ENCODE measurements around the gene PROK1. TPM values are rescaled to one million over a fixed set of nuclear protein-coding genes. Genes with fewer than 3 reads are reported as not detected.

Gene PROK1
- total and polyA plus RNA-seq, 2 of the 4 experiments (the other 2 are of a cell fraction): not detected

DNA sequence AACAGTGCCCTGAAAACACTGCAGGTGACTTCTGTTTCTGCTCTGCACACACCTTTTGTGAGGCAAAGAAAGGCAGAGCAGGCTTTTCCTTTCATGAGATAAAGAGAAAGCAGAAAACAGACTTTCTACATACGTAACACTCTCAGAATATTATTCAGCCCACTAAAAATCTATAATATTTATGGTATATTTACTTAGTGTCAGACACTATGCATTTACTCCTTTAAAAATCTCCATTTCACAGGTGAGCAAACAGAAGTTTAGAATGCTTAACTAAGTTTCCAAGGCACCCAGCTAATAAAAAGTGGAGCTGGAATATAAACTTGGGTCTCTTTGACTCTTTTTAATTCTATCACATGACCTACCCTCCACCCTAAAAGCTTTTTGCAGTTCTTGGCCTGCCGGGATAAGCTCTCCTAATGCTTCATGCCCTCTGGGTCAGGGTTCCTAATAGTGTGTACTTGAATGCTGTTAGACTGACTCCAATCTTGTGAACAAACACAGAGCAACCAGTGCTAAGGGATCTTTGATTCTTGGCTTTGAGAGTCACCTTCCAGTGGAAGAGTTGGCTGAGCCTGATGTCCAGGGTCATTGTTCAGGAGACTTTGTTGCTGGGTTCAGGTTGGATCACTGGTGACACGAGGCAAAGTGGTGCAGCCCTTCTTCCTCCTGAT is 27.2 kb downstream of the PROK1 start:
- H3K9me1 ChIP-seq (ENCODE audit: insufficient read depth, low read length): 0 out of 2 replicates have a peak, but pooled peaks cover 8% of the 10 kb centered on the region
- H3K23ac ChIP-seq (ENCODE audit: low read depth, low read length): no peak overlapping the region
- no peak overlapping the region for H4K5ac ChIP-seq (ENCODE audit: low read depth, low read length)
- no CpG with 5 or more reads among the region's 3 CpGs for WGBS, 2 experiments (ENCODE audit: extremely low coverage in 2 of 2, insufficient read length in 1 of 2)
- H3K14ac ChIP-seq (replicated peaks; ENCODE audit: low read depth, low read length): no peak overlapping the region
- H2AK5ac ChIP-seq (ENCODE audit: low read depth, low read length): no peak overlapping the region; the same call in 1 of the 2 replicates
- no peaks in the 10 kb centered on the region for H3K9me3 ChIP-seq (ENCODE audit: control insufficient read depth, insufficient read depth, low read length)
- dilution Hi-C loops (cut with HindIII; ENCODE audit: low sequenced_read_pairs, unreplicated experiment): no loop called here
- H4K20me1 ChIP-seq (ENCODE audit: insufficient read depth, low read length): no peaks in the 10 kb centered on the region
- no peak overlapping the region for H4K8ac ChIP-seq (ENCODE audit: low read depth in 2 of 2, low read length in 2 of 2)
- H2BK120ac ChIP-seq (ENCODE audit: low read depth, low read length): no peak overlapping the region
- H2BK15ac ChIP-seq (ENCODE audit: low read depth, low read length): no peak overlapping the region
- in situ Hi-C loops (cut with MboI; ENCODE audit: low sequenced_read_pairs): no loop called here
- no peak overlapping the region for H4K91ac ChIP-seq (ENCODE audit: insufficient read depth, low read depth, low read length)
- intact Hi-C loops (cut with micrococcal nuclease): no loop called here
- no peak overlapping the region for H3K9ac ChIP-seq (ENCODE audit: low read depth, low read length)
- TF ChIP-seq CEBPB (IDR thresholded peaks at IDR 0.05; ENCODE audit: low read depth, low read length): no peak
- no peak for TF ChIP-seq BHLHE40 (IDR thresholded peaks at IDR 0.05; ENCODE audit: low read depth, low read length)
- no peak for TF ChIP-seq RCOR1 (IDR thresholded peaks at IDR 0.05; ENCODE audit: insufficient replicate concordance, low read length)
- TF ChIP-seq POLR2A (IDR thresholded peaks at IDR 0.05; ENCODE audit: low read depth, low read length): no peak
- TF ChIP-seq RFX5 (IDR thresholded peaks at IDR 0.05; ENCODE audit: low read depth, low read length): no peak
- TF ChIP-seq, protein P1, sequence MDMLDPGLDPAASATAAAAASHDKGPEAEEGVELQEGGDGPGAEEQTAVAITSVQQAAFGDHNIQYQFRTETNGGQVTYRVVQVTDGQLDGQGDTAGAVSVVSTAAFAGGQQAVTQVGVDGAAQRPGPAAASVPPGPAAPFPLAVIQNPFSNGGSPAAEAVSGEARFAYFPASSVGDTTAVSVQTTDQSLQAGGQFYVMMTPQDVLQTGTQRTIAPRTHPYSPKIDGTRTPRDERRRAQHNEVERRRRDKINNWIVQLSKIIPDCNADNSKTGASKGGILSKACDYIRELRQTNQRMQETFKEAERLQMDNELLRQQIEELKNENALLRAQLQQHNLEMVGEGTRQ (IDR thresholded peaks at IDR 0.05; ENCODE audit: low read depth, low read length): no peak
- TF ChIP-seq, protein P2, sequence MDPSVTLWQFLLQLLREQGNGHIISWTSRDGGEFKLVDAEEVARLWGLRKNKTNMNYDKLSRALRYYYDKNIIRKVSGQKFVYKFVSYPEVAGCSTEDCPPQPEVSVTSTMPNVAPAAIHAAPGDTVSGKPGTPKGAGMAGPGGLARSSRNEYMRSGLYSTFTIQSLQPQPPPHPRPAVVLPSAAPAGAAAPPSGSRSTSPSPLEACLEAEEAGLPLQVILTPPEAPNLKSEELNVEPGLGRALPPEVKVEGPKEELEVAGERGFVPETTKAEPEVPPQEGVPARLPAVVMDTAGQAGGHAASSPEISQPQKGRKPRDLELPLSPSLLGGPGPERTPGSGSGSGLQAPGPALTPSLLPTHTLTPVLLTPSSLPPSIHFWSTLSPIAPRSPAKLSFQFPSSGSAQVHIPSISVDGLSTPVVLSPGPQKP (IDR thresholded peaks at IDR 0.05; ENCODE audit: borderline replicate concordance, low read depth, low read length): no peak
- no peak for TF ChIP-seq CHD1 (IDR thresholded peaks at IDR 0.05; ENCODE audit: low read depth, low read length)
- no peak for TF ChIP-seq SMC3 (IDR thresholded peaks at IDR 0.05; ENCODE audit: low read depth, low read length)
- TF ChIP-seq, protein P3, sequence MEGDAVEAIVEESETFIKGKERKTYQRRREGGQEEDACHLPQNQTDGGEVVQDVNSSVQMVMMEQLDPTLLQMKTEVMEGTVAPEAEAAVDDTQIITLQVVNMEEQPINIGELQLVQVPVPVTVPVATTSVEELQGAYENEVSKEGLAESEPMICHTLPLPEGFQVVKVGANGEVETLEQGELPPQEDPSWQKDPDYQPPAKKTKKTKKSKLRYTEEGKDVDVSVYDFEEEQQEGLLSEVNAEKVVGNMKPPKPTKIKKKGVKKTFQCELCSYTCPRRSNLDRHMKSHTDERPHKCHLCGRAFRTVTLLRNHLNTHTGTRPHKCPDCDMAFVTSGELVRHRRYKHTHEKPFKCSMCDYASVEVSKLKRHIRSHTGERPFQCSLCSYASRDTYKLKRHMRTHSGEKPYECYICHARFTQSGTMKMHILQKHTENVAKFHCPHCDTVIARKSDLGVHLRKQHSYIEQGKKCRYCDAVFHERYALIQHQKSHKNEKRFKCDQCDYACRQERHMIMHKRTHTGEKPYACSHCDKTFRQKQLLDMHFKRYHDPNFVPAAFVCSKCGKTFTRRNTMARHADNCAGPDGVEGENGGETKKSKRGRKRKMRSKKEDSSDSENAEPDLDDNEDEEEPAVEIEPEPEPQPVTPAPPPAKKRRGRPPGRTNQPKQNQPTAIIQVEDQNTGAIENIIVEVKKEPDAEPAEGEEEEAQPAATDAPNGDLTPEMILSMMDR (conservative IDR thresholded peaks at IDR 0.05; ENCODE audit: low read depth, low read length): no peak
- TF ChIP-seq MAFK (IDR thresholded peaks at IDR 0.05; ENCODE audit: low read depth, low read length): no peak
- TF ChIP-seq NFE2L2 (IDR thresholded peaks at IDR 0.05; ENCODE audit: low read depth, low read length): no peak
- no peak for TF ChIP-seq FOS (IDR thresholded peaks at IDR 0.05; ENCODE audit: low read depth, low read length)
- no peak for TF ChIP-seq MAZ (IDR thresholded peaks at IDR 0.05; ENCODE audit: borderline replicate concordance, low read depth, low read length)
- TF ChIP-seq MXI1 (IDR thresholded peaks at IDR 0.05; ENCODE audit: borderline replicate concordance, low read depth, low read length): no peak
- no peak for TF ChIP-seq RAD21 (IDR thresholded peaks at IDR 0.05; ENCODE audit: low read length)
- H3K4me1 ChIP-seq (ENCODE audit: control insufficient read depth, insufficient read depth, low read length): peaks cover 10% of the 10 kb centered on the region
- H2BK20ac ChIP-seq (ENCODE audit: low read depth, low read length): no peak overlapping the region
- no peak overlapping the region for H3K4me3 ChIP-seq (ENCODE audit: insufficient read depth, low read depth, low read length)
- no peak overlapping the region for H3K4me2 ChIP-seq (ENCODE audit: low read depth, low read length)
- no TSS peak for BruUV-seq (replicated peaks)
- H2AFZ ChIP-seq (replicated peaks; ENCODE audit: low read length, poor library complexity): no peak overlapping the region
- no peak for ATAC-seq (ENCODE audit: low read depth)
- POLR2A ChIA-PET (ENCODE audit: unreplicated experiment): no interaction called here
- H2BK5ac ChIP-seq (ENCODE audit: low read depth, low read length, poor library complexity, severe bottlenecking): no peak overlapping the region
- no peak overlapping the region for H3K56ac ChIP-seq (ENCODE audit: extremely low read depth, insufficient read depth, low read length)
- H3K79me1 ChIP-seq (ENCODE audit: low read depth in 1 of 2, low read length in 2 of 2): no peaks in the 10 kb centered on the region
- H3K18ac ChIP-seq (ENCODE audit: low read depth, low read length): no peak overlapping the region
- H3K27ac ChIP-seq (ENCODE audit: insufficient read depth, low read length): no peak overlapping the region
- no peaks in the 10 kb centered on the region for H3K36me3 ChIP-seq (ENCODE audit: control insufficient read depth, insufficient read depth, low read length)
- CTCF ChIA-PET: interaction anchor here (1.0 to 1.4 kb wide), 2 partner anchors 17 to 372 kb away, joined by 3 read pairs; no protein-coding TSS in a partner anchor
- peaks cover 13% of the 10 kb centered on the region; the same call in 1 of the 2 replicates for H3K27me3 ChIP-seq (ENCODE audit: control insufficient read depth, insufficient read depth, low read length)
- DNase-seq: no peak
- no peak overlapping the region for H2AK9ac ChIP-seq (replicated peaks; ENCODE audit: low read depth, low read length, poor library complexity)
- H3K4ac ChIP-seq (ENCODE audit: low read depth, low read length): no peak overlapping the region
